GM06990 (cell line): ENCODE measurements around the gene RHOB.

Experiments used
- DNase-seq: peaks from one replicate; pipeline ENCODE4 v3.0.0-alpha.2; 2011; ENCODE audit not compliant: insufficient read length; ENCODE audit errors: extremely low read depth
- H3K27me3 ChIP-seq: replicated peaks from 2 replicates; pipeline ENCODE4 v1.6.0; 2011; ENCODE audit warnings: low read length; ENCODE audit not compliant: control insufficient read depth, insufficient read depth
- H3K36me3 ChIP-seq: 2 replicates; pipeline ENCODE4 v1.5.1; 2011; ENCODE audit warnings: low read length; ENCODE audit not compliant: control insufficient read depth, insufficient read depth
- H3K4me3 ChIP-seq: replicated peaks from 2 replicates; pipeline ENCODE4 v1.5.1; 2011; ENCODE audit warnings: low read depth, mild to moderate bottlenecking, control low read depth, low read length
- TF ChIP-seq, protein P1 (sequence below): IDR thresholded peaks from 2 replicates; pipeline ENCODE4 v1.5.1; 2011; ENCODE audit warnings: low read length, control low read depth, mild to moderate bottlenecking, inconsistent platforms; ENCODE audit not compliant: insufficient read depth, poor library complexity, severe bottlenecking

RHOB gene

DNA sequence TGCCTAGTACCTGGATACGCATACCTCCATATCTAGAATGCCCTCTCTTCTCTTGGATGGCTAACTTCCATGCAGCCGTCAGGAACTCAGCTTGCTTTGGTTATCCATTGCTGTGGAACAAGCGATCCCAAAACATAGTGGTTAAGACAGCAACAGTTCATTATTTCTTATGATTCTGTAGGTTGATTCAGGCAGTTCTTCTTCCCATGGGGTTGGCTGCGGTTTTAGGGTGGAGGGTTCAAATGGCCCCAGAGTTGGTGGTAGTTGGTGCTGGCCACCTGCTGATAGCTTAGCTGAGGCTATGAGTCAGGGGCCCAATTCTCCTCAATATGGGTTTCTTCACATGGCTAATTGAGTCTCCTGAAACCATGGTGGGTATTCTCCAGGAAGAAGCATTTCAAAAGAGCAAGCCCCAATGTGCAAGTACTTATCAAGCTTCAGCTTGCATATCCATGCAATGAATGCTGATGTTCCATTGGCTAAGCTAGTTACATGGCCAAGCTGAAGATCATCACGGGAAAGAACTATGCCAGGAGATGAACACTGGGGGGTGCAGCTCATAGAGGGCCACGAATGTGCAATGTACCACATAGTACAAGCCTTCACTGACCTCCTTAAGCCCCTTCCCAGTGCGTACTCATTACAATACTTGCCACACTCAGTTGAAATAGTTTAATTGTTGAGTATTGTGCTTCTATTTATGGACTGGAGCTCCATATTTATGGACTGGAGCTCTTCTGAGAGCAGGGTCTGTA lies 10.0 kb upstream of the RHOB start:
- no peak overlapping the region for H3K4me3 ChIP-seq
- TF ChIP-seq, protein P1, sequence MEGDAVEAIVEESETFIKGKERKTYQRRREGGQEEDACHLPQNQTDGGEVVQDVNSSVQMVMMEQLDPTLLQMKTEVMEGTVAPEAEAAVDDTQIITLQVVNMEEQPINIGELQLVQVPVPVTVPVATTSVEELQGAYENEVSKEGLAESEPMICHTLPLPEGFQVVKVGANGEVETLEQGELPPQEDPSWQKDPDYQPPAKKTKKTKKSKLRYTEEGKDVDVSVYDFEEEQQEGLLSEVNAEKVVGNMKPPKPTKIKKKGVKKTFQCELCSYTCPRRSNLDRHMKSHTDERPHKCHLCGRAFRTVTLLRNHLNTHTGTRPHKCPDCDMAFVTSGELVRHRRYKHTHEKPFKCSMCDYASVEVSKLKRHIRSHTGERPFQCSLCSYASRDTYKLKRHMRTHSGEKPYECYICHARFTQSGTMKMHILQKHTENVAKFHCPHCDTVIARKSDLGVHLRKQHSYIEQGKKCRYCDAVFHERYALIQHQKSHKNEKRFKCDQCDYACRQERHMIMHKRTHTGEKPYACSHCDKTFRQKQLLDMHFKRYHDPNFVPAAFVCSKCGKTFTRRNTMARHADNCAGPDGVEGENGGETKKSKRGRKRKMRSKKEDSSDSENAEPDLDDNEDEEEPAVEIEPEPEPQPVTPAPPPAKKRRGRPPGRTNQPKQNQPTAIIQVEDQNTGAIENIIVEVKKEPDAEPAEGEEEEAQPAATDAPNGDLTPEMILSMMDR = peak; percentile 14
- no peak for DNase-seq
- H3K36me3 ChIP-seq = no peaks in the 10 kb centered on the region
- H3K27me3 ChIP-seq = no peaks in the 10 kb centered on the region; the same call in 1 of the 2 replicates

DNA sequence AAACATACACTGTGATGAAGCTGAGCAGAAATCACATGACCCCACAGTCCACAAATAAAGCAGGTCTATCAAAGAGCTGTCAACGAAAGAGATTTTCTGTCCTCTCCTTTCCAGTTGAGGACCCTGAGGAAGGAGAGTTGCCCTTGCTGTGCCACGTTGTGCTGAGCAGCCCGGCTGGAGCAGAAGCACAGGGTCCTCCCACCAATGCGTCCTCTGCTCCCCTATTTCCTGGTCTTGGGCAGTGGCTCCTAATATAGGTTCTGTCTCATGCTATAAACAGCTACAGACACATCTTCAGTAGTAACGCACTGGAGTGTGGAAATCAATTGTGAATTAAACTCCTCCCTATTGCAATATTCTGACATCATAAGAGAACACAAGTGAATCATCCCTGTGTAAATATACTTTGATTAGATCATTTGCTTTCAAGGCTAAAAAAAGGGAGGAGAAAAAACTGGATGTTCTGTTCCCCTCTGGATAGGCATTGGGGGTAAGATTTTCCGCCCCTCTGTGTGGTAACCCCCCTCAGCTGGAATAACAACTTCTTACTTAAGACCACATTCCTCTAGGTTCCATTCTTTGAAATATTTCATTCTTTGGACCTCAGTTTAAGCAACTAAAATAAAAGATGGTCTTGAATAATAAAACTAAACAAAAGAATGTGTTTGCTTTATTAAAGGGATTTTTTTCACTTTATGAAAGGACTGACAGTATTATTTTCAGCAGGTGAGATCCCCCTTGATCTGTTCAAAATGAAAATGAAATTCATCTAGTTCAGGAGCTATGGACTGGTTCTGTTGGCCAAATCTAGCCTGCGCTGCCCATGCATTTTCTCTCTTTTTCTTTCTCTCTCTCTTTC lies 8.3 kb upstream of the RHOB start:
- H3K36me3 ChIP-seq = no peaks in the 10 kb centered on the region
- H3K27me3 ChIP-seq = no peaks in the 10 kb centered on the region
- no peak overlapping the region for H3K4me3 ChIP-seq
- no peak for DNase-seq
- TF ChIP-seq, protein P1 = no peak

DNA sequence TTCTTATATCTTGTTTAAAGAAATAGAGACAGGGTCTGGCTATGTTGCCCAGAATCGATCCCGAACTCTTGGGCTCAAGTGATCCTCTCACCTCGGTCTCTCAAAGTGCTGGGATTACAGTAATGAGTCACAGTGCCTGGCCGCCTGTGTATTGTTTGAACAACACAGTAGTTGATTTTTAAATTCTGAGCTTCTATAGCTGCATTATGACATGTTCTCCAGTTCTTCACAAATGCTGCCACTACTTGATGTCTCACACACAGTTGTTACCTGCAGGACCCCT lies 7.7 kb upstream of the RHOB start:
- no peak overlapping the region for H3K4me3 ChIP-seq
- TF ChIP-seq, protein P1 = no peak
- H3K27me3 ChIP-seq = no peaks in the 10 kb centered on the region
- DNase-seq = no peak
- no peaks in the 10 kb centered on the region for H3K36me3 ChIP-seq

DNA sequence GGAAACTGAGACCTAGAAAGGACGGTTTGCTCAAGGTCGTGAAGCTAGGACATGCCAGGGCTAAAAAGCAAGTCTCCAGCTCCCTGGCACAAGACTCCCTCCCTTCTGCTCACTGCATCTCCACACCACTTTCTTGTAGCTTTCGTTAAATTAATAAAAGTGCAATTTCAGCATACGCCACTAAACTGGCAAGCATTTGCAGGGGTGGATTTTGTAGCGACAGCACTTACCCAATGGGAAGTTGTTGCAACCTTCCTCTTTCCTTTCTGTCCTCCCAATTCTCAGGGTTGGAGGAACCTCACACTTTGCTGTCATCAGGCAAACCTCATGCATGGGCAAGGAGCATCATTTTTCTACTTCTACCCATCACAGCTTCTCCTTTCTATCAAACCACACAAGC lies 7.4 kb upstream of the RHOB start:
- no peaks in the 10 kb centered on the region for H3K27me3 ChIP-seq
- H3K36me3 ChIP-seq = no peaks in the 10 kb centered on the region
- H3K4me3 ChIP-seq = no peak overlapping the region
- no peak for DNase-seq
- TF ChIP-seq, protein P1 = no peak

DNA sequence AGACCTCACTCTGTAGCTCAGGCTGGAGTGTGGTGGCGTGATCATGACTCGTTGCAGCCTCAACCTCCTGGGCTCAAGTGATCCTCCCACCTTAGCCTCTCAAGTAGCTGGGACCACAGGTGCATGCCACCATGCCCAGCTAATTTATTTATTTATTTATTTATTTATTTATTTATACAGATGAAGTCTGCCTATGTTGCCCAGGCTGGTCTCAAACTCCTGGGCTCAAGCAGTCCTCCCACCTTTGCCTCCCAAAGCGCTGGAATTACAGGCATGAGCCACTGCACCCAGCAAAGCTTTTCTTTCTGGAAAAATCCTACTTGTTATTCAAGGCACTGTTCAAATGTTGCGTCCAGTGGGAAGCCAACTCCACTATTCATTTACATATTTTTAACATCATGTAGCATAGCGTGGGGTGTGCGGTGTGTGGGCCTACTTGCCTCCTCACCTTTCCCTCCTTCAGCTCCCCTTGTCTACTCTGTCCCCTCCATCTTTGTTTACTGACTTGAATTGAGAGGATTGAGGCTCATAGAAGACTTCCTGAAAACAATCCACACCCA lies 6.8 kb upstream of the RHOB start:
- DNase-seq = no peak
- no peak overlapping the region for H3K4me3 ChIP-seq
- no peaks in the 10 kb centered on the region for H3K36me3 ChIP-seq
- TF ChIP-seq, protein P1 = no peak
- no peaks in the 10 kb centered on the region for H3K27me3 ChIP-seq
